Astrocyte of the spinal cord (primary cell): ENCODE measurements around the gene VPS41.
A peak's percentile ranks its signal among the peaks of the same experiment; 100 is the strongest.

Experiments used
- DNase-seq: peaks from one replicate; pipeline ENCODE4 v3.0.0; 2011; ENCODE audit warnings: low read depth, low spot score
- H3K4me3 ChIP-seq: 2 replicates; pipeline ENCODE4 v1.5.1; 2011; ENCODE audit warnings: low read depth, mild to moderate bottlenecking, low read length, moderate library complexity
- CTCF ChIP-seq: IDR thresholded peaks from 2 replicates; pipeline ENCODE4 v1.5.1; 2012; ENCODE audit warnings: low read depth, mild to moderate bottlenecking, low read length, inconsistent platforms
- in situ Hi-C: cut with HindIII; loops from 2 replicates; pipeline ENCODE4 v1.10.0; 2017; ENCODE audit warnings: low sequenced_read_pairs

The VPS41 gene

DNA sequence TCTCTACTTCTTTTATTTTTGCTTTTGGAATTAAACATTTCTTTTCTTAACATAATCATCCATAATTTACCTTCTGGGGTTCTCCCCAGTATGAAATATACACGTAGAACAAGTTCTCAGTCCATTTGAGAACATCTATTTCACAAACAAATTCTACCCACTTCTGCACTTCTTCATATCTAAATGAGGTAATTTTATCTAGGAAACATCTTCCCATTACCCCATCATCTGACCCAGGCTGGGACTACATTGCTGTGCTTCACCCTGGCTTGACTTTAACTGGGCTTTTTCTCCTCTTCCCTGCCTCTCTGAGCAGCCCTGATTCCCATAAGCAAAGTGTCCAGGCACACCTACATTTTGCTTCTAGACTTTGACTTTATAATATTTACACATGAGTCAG lies 234.5 kb downstream of the VPS41 start:
- DNase-seq = no peak
- in situ Hi-C loops = no loop called here
- no peak overlapping the region for H3K4me3 ChIP-seq
- no peak for TF ChIP-seq CTCF

GRCh38 chr7:38673795-38674194 lies 235.2 kb downstream of the VPS41 start:
- no peak for TF ChIP-seq CTCF
- in situ Hi-C loops = no loop called here
- no peak overlapping the region for H3K4me3 ChIP-seq
- DNase-seq = peak; percentile 6
